ENCODE data around the gene SP6.
A peak's percentile ranks its signal among the peaks of the same experiment; 100 is the strongest.

The SP6 gene

DNA sequence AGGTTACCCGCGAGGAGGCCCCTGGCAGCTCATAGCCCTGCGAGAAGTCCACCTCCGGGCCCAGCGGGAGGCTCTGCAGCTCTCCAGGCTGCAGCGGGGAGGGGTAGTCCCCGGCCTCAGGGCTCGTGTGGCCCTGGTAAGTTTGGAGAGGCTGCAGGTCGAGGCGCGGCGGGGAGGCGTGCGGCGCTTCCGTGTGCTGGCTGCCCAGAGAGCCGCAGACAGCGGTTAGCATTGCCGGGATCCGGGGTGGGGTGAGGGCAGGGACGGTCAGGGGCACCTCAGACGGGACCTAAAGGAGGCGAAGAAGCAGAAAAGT is 2.8 kb downstream of the SP6 start:
- Histone ChIP-seq H3K4me3 (ENCODE audit: low read depth in 1 of 2, low read length in 2 of 2) (no peak overlapping the region), H3K4me1 (ENCODE audit: control insufficient read depth in 1 of 2, insufficient read depth in 2 of 2, low read length in 2 of 2) (peaks cover 0 to 28% of the 10 kb centered on the region in 2 donors), H3K27ac (ENCODE audit: low read length) (no peak overlapping the region), H3K9me3 (ENCODE audit: control insufficient read depth in 1 of 2, low read length in 2 of 2) (no peaks in the 10 kb centered on the region), H3K36me3 (ENCODE audit: control insufficient read depth in 1 of 2, insufficient read depth in 2 of 2, low read length in 2 of 2) (no peaks in the 10 kb centered on the region), H3K27me3 (ENCODE audit: low read depth, low read length) (peaks cover 43% of the 10 kb centered on the region)

DNA sequence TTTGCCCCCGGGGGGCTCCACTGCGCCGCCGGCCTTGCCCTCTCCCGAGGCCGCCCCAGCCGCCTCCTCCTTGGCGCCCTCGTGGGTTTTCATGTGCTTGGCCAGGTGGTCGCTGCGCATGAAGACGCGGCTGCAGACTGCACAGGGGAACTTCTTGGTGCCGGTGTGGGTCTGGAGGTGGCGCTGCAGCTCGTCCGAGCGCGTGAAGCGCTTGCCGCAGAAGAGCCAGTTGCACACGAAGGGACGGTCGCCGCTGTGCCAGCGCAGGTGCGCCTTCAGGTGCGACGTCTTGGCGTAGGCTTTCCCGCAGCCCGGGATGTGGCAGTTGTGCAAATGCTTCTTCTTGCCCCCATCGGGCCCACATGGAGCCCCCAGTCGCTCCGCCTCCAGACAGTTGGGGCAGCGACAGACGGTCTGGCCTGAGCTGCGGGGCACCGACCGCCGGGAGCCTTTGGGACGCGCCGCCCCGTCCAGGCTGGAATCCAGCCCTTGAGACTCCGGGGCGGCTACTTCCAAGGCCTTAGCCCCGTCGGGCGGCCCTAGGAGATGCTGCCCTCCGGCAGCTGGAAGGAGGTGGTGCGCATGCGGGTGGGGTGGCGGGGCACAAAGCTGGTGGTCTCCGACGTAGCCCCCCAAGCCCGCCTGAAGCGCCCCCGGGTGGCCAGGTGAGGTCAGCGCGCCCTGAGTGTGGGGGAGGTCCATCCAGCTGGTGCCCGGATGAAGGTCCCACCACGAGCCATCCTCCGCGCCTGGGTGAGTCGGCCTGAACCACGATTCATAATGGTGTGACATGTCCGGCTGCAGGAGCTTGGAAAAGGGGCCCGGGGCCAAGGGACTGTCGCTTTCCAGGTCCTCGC is 3.4 kb downstream of the SP6 start:
- Histone ChIP-seq H3K9me3 (ENCODE audit: control insufficient read depth in 1 of 2, low read length in 2 of 2) (no peaks in the 10 kb centered on the region), H3K27ac (ENCODE audit: low read length) (no peak overlapping the region), H3K4me3 (ENCODE audit: low read depth in 1 of 2, low read length in 2 of 2) (no peak overlapping the region), H3K36me3 (ENCODE audit: control insufficient read depth in 1 of 2, insufficient read depth in 2 of 2, low read length in 2 of 2) (no peaks in the 10 kb centered on the region), H3K4me1 (ENCODE audit: control insufficient read depth in 1 of 2, insufficient read depth in 2 of 2, low read length in 2 of 2) (peaks cover 0 to 28% of the 10 kb centered on the region in 2 donors), H3K27me3 (ENCODE audit: low read depth, low read length) (peaks cover 37% of the 10 kb centered on the region)

DNA sequence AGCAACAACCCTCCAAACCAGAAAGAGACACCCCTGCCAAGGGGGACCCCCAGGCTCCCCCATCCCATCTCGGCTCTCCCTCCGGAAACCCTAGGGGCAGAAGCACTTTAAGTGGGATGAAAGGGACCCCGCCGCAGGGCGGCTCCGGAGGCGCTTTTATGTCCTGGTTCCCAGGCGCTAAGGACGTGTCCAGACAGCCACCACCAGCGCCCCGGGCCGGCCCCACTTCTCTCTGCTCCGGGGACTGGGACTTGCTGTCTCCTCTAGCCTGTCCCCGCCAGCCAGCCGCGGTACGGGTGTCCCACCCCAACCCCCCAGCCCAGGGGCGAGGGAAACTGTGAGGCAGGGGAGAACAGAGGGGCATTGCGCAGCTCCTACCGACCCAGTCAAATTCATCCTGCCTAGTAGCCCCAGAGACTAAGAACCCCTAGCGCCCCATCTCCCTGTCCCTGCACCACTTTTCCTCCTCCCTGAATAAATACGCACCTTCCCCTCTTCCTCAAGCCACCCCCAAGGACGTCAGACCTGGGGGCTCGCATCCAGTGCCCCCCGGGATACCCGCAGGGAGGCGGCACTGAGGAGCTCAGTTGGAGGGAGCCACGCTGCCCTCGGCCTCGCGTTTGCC is 4.1 kb downstream of the SP6 start:
- H3K27me3 ChIP-seq (ENCODE audit: low read depth, low read length), result peaks cover 29% of the 10 kb centered on the region
- no peaks in the 10 kb centered on the region for H3K9me3 ChIP-seq (ENCODE audit: control insufficient read depth in 1 of 2, low read length in 2 of 2)
- H3K4me1 ChIP-seq (ENCODE audit: control insufficient read depth in 1 of 2, insufficient read depth in 2 of 2, low read length in 2 of 2), result peaks cover 0 to 24% of the 10 kb centered on the region in 2 donors
- no peak overlapping the region for H3K27ac ChIP-seq (ENCODE audit: low read length)
- no peaks in the 10 kb centered on the region for H3K36me3 ChIP-seq (ENCODE audit: control insufficient read depth in 1 of 2, insufficient read depth in 2 of 2, low read length in 2 of 2)
- H3K4me3 ChIP-seq (ENCODE audit: low read depth in 1 of 2, low read length in 2 of 2), result no peak overlapping the region

DNA sequence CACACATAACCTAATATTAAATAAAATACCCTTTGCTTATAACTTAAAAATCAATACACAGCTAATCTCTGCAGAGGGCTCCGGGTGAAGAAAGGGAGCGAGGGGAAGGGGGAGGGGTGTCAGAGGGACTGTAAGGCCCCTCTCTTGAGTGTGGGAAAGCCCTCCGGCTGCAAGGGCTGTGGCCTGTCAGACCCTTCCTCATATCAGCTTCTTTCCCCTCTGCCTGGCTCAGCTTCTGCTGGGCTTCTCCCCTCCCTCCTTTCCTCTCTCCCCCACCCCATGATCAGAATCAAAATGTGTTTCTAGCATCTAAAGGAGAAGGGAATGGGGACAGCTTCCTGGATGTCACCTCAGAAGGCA is 5.3 kb downstream of the SP6 start:
- H3K36me3 ChIP-seq (ENCODE audit: control insufficient read depth in 1 of 2, insufficient read depth in 2 of 2, low read length in 2 of 2), result no peaks in the 10 kb centered on the region
- H3K4me3 ChIP-seq (ENCODE audit: low read depth in 1 of 2, low read length in 2 of 2), result no peak overlapping the region
- no peaks in the 10 kb centered on the region for H3K9me3 ChIP-seq (ENCODE audit: control insufficient read depth in 1 of 2, low read length in 2 of 2)
- H3K27ac ChIP-seq (ENCODE audit: low read length), result no peak overlapping the region
- peaks cover 27% of the 10 kb centered on the region for H3K27me3 ChIP-seq (ENCODE audit: low read depth, low read length)
- H3K4me1 ChIP-seq (ENCODE audit: control insufficient read depth in 1 of 2, insufficient read depth in 2 of 2, low read length in 2 of 2), result peaks cover 0 to 18% of the 10 kb centered on the region in 2 donors

DNA sequence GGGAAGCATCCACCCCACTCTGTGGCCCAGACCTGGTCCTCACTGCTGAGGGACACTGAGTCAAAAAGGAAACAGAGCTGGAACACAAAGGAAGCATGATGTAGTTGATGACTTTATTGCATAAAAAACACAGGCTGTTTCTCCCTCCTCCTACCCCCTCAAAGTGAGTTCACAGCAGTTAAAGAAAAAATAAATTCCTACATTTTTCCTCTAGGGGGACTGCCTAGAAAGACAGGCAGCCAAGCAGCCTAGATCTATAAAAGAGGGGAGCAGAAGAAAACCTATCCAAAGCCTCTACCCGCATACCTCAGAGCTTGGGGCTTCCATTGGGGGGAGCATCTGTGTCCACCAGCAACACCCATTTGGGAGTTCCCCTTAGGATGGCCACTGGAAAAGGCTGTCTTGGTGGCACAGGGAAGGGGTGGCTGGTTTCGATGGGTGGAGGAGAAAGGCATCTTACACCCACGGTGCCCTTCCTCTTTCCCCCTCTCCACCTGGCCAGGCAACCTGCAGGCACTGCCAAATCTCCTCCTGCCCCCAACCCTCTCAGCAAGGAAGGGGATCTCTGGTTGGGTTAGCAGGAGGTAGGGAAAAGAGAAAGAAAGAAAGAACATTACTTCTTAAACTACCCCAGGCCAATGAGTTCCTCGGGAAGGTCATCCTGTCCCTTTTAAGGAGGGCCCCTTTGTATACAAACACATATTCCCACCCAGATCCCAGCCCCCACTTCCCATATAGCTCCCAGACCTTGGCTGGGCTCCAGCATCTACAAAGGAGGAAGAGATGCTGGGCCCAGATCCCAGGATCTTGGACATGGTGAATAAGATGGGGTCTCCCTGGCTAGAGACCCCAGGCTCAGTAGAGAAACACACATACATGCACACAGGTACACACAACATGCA is 5.9 kb downstream of the SP6 start:
- H3K27ac ChIP-seq (ENCODE audit: low read length), result no peak overlapping the region
- peaks cover 21% of the 10 kb centered on the region for H3K27me3 ChIP-seq (ENCODE audit: low read depth, low read length)
- H3K9me3 ChIP-seq (ENCODE audit: control insufficient read depth in 1 of 2, low read length in 2 of 2), result no peaks in the 10 kb centered on the region
- peaks cover 5 to 22% of the 10 kb centered on the region in 2 donors for H3K4me1 ChIP-seq (ENCODE audit: control insufficient read depth in 1 of 2, insufficient read depth in 2 of 2, low read length in 2 of 2)
- H3K36me3 ChIP-seq (ENCODE audit: control insufficient read depth in 1 of 2, insufficient read depth in 2 of 2, low read length in 2 of 2), result no peaks in the 10 kb centered on the region
- no peak overlapping the region for H3K4me3 ChIP-seq (ENCODE audit: low read depth in 1 of 2, low read length in 2 of 2)

DNA sequence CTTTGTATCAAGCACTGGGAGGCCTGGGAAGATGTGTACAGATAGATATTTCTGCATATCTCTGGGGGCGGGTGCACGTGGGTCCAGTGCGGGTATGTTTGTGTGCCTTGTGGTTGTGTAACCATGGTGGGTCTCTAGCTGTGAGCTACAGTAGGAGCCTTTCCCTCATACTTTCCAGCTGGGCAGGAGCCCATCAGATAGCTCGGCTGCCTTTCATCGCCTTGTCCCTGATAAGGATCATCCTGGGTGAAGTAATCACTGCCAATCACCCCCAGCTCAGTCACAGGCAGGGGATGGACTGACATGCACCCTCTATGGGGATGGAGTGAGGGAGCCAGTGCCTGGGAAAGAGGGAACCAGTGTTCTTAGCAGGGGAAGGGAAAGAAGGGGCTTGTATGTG is 6.7 kb downstream of the SP6 start:
- peaks cover 8 to 29% of the 10 kb centered on the region in 2 donors for H3K4me1 ChIP-seq (ENCODE audit: control insufficient read depth in 1 of 2, insufficient read depth in 2 of 2, low read length in 2 of 2)
- H3K36me3 ChIP-seq (ENCODE audit: control insufficient read depth in 1 of 2, insufficient read depth in 2 of 2, low read length in 2 of 2), result no peaks in the 10 kb centered on the region
- no peaks in the 10 kb centered on the region for H3K9me3 ChIP-seq (ENCODE audit: control insufficient read depth in 1 of 2, low read length in 2 of 2)
- no peak overlapping the region for H3K4me3 ChIP-seq (ENCODE audit: low read depth in 1 of 2, low read length in 2 of 2)
- no peak overlapping the region for H3K27ac ChIP-seq (ENCODE audit: low read length)
- peaks cover 20% of the 10 kb centered on the region for H3K27me3 ChIP-seq (ENCODE audit: low read depth, low read length)

DNA sequence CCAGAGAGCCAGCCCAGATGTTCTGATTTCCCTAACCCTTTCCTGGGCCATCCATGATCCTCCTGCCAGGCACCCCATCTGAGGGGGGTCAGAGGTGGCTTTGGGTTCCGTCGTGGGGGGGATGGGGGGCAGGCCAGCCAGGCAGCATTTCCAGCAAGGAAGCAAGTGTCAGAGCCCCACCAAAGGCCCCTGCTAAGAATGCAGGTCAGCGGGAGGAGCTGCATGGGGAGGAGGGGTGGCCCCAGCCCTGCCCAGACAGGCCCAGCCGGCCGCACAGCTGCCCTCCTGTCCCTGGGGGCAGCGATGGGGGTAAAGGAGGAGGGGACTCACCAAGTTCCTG is 7.6 kb downstream of the SP6 start:
- no peak overlapping the region for H3K4me3 ChIP-seq (ENCODE audit: low read depth in 1 of 2, low read length in 2 of 2)
- peaks cover 8 to 29% of the 10 kb centered on the region in 2 donors for H3K4me1 ChIP-seq (ENCODE audit: control insufficient read depth in 1 of 2, insufficient read depth in 2 of 2, low read length in 2 of 2)
- H3K36me3 ChIP-seq (ENCODE audit: control insufficient read depth in 1 of 2, insufficient read depth in 2 of 2, low read length in 2 of 2), result peaks cover 3 to 5% of the 10 kb centered on the region in 2 donors
- no peaks in the 10 kb centered on the region for H3K9me3 ChIP-seq (ENCODE audit: control insufficient read depth in 1 of 2, low read length in 2 of 2)
- H3K27ac ChIP-seq (ENCODE audit: low read length), result no peak overlapping the region
- H3K27me3 ChIP-seq (ENCODE audit: low read depth, low read length), result peaks cover 14% of the 10 kb centered on the region

DNA sequence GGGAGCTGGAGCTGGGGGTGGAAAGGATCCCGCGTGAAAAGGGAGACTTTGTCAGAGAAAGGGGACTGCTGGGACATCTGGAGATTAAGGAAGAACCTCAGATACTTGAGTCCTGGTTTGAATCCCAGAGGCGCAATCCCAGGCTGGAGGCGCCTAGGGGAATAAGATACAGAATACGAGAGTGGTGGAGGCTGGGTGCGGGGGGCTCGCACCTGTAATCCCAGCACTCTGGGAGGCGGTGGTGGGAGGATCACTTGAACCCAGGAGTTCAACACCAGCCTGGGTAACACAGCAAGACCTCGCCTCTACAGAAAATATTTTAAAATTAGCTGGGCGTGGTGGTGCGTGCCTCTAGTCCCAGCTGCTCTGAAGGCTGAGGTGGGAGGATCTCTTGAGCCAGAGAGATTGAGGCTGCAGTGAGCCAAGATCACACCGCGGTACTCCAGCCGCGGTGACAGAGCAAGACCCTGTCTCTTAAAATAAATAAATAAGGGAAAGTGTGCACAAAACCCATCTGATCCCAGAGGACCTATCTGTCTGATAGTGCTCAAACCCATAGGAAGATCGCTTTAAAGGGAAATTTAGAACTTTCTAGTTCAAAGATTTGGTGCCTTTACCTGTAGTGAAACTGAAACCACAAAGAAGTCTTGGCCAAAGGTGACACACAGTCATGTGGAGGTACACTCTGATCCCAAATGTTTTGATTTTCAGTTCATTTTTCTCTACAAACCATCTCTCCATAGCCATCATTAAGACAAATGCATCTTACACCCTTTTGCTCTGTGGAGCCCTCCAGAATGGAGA is 9.3 kb downstream of the SP6 start:
- H3K27me3 ChIP-seq (ENCODE audit: low read depth, low read length), result peaks cover 3% of the 10 kb centered on the region
- H3K4me3 ChIP-seq (ENCODE audit: low read depth in 1 of 2, low read length in 2 of 2), result peak overlapping the region; percentile 87 to 94
- H3K36me3 ChIP-seq (ENCODE audit: control insufficient read depth in 1 of 2, insufficient read depth in 2 of 2, low read length in 2 of 2), result peaks cover 8 to 19% of the 10 kb centered on the region in 2 donors
- peak overlapping the region; percentile 56 for H3K27ac ChIP-seq (ENCODE audit: low read length)
- H3K4me1 ChIP-seq (ENCODE audit: control insufficient read depth in 1 of 2, insufficient read depth in 2 of 2, low read length in 2 of 2), result peaks cover 8 to 23% of the 10 kb centered on the region in 2 donors
- no peaks in the 10 kb centered on the region for H3K9me3 ChIP-seq (ENCODE audit: control insufficient read depth in 1 of 2, low read length in 2 of 2)

DNA sequence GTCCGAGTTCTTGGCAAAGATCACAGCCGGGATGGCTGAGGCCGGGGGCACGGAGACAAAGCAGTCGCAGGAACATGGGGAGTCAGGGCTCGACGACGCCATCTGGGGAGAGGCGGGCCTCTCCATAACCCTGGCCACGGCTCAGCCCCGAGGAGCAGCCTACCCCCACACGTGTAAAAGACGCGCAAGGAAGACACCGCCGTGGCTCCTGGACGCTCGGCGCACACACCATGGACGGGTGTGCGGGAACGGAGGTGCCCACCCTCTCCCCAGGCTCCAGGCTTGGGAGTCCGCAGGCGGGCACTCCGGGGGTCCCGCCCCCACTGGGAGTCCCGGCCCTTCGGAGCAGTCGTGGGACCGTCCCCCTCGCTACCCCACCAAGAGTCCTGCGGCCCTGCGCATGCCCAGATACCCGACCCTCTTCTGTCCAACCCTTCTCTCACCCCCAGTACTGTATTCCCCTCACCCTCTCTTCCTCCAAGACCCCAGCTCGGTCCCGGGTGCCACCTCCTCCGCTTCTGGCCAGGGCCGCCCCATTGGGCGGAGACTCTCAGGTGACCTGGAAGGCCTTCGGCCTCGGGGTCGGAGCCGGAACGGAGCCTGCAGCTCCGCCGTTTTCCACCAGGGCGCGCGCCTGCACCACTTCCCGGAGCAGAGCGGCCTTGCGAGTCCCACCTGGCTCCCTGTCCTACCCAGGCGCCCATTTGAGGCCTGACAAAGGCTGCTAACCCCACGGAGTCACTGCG is 10.0 kb downstream of the SP6 start, which contains the start of gene SCRN2:
SCRN2 (minus strand) TSS at position 532 of the 746 bp plus-strand sequence; CDS start at position 102, 430 bp downstream.
- Histone ChIP-seq H3K27me3 (ENCODE audit: low read depth, low read length) (no peaks in the 10 kb centered on the region), H3K27ac (ENCODE audit: low read length) (peak within 1 kb of the TSS; percentile 56), H3K4me1 (ENCODE audit: control insufficient read depth in 1 of 2, insufficient read depth in 2 of 2, low read length in 2 of 2) (peaks cover 8 to 21% of the 10 kb centered on the region in 2 donors), H3K4me3 (ENCODE audit: low read depth in 1 of 2, low read length in 2 of 2) (peak within 1 kb of the TSS; percentile 87 to 94), H3K36me3 (ENCODE audit: control insufficient read depth in 1 of 2, insufficient read depth in 2 of 2, low read length in 2 of 2) (peaks cover 15 to 27% of the 10 kb centered on the region in 2 donors), H3K9me3 (ENCODE audit: control insufficient read depth in 1 of 2, low read length in 2 of 2) (no peaks in the 10 kb centered on the region)

DNA sequence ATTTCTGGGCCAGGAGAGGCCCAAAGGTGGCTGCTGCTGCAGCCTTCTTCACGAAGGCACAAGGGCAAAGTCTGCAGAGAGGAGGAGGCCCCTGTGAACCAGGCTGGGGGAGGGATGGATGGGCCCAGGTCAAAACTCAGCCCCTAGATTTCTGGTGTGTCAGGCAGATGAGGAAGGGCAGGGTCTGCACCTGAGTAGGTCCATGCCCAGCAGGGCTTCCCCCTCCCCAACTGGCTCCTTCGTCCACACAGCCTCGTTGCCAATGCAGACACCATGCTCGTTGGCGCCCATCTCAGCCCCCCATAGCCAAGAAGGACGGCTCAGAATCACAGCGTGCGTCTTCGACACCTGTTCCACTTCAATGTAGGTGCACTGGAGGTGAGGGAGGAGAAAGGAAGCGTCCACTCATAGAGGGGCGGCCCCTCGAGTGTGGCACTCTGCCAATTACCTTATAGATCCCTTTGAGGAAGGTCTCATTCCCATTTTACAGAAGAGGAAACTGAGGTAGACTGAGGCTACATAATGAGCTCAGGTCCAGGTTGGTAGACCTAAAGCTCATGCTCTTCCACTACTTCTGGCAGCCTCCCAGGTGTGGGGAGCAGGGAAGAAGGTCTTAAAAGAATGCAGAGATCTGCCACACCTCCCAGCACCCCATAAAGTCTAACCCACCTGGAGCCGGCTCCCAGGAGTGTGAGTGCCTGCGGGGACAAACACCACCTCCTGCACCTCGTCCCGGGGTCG is 10.8 kb downstream of the SP6 start:
- Histone ChIP-seq H3K4me3 (ENCODE audit: low read depth in 1 of 2, low read length in 2 of 2) (peak overlapping the region; percentile 87 to 94), H3K4me1 (ENCODE audit: control insufficient read depth in 1 of 2, insufficient read depth in 2 of 2, low read length in 2 of 2) (peaks cover 8 to 21% of the 10 kb centered on the region in 2 donors), H3K36me3 (ENCODE audit: control insufficient read depth in 1 of 2, insufficient read depth in 2 of 2, low read length in 2 of 2) (peaks cover 18 to 32% of the 10 kb centered on the region in 2 donors), H3K9me3 (ENCODE audit: control insufficient read depth in 1 of 2, low read length in 2 of 2) (no peaks in the 10 kb centered on the region), H3K27me3 (ENCODE audit: low read depth, low read length) (no peaks in the 10 kb centered on the region), H3K27ac (ENCODE audit: low read length) (peak overlapping the region; percentile 56)
